Kidney capillary endothelial cell (primary cell): ENCODE results near the gene OR52B4.
"Not testable (repeated sequence)": the region's sequence is repeated elsewhere in the genome, so short reads cannot be mapped to it uniquely, and the experiment has no call there.

ENCODE experiments used
- DNase-seq: peaks from one replicate; pipeline ENCODE4 v3.0.0-alpha.2; 2018; ENCODE audit warnings: low spot score

The OR52B4 gene

DNA sequence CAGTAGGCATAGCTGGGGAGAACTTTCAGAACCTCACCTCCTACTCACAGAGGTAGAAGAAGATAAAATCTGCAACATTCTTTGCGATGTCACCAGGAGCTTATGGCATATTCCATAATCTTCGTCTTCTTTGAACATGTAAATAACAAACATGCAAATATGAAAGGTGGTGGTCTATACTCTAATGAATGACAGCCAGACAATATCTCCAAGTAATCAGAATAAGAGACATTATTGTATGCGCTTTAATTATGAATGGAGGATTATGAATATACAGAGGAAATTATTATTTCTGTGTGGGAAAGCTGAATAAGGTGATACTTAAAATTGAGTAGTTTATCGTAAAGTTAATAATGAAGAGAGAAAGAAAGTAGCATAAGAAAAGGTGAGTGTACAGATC lies at the start of gene OR52B4:
Gene OR52B4 (minus strand): TSS at position 101 of the 400 bp plus-strand sequence. CDS start 91 bp downstream, at position 10.
- DNase-seq = no peak

DNA sequence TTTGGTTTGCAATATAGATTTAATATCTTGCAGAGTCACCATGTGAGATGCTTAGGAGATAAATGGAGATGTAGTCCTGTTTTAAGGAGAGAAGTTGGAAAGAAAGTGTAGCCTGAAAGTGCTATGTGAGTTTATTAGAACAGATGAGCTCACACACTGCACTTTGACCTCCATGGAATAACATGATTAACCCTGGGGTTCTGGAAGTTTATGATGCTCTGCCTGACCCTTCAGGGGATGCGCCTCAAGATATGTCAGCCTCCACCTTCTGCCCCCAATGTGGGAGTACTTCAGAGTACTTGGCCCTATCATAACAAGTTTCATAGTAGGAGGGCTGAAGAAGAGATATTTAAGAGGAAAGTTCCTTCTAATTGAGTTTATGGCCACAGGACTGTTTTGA lies 48.6 kb upstream of the OR52B4 start:
- no peak for DNase-seq

DNA sequence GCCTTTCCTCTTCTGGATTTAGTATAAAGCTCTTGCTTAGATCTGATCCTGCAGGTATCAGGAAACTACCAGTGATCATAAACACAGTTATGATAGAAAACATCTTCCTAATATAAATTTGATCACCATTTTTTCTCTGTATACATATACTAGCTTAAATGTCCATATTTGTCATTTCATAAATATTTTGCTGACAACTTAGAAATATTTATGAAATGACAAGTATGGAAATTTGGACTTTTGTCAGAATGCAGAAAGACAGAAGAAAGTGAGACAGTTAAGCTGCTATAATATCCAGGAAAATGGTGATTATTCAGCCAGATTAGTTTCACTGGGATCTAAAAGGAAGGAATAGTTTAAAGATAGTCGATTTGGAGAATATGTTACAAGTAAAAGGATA lies 48.1 kb upstream of the OR52B4 start:
- DNase-seq = no peak

DNA sequence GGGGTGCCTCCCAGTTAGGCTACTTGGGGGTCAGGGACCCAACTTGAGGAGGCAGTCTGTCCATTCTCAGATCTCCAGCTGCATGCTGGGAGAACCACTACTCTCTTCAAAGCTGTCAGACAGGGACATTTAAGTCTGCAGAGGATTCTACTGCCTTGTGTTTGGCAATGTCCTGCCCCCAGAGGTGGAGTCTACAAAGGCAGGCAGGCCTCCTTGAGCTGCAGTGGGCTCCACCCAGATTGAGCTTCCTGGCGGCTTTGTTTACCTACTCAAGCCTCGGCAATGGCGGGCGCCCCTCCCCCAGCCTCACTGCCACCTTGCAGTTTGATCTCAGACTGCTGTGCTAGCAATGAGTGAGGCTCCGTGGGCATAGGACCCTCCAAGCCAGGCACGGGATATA lies 38.0 kb upstream of the OR52B4 start:
- DNase-seq = not testable (repeated sequence)

DNA sequence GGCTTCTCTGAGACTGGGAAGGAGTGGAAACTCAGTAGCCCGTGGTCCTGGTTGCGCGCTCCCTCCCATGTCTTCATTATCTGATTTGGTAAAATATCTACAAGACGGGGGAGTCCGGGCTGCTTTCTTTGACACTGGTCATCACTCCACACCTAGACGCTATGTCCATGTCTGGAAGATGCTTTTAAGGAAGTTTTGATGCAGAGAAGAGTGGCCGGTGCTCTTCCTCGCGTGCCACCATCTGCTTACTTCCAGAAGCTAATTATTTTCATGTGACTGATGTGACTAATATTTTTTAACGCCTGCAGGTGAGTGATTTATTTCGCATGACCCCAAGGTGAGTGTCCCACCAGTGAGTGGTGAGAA lies 25.7 kb upstream of the OR52B4 start:
- no peak for DNase-seq

DNA sequence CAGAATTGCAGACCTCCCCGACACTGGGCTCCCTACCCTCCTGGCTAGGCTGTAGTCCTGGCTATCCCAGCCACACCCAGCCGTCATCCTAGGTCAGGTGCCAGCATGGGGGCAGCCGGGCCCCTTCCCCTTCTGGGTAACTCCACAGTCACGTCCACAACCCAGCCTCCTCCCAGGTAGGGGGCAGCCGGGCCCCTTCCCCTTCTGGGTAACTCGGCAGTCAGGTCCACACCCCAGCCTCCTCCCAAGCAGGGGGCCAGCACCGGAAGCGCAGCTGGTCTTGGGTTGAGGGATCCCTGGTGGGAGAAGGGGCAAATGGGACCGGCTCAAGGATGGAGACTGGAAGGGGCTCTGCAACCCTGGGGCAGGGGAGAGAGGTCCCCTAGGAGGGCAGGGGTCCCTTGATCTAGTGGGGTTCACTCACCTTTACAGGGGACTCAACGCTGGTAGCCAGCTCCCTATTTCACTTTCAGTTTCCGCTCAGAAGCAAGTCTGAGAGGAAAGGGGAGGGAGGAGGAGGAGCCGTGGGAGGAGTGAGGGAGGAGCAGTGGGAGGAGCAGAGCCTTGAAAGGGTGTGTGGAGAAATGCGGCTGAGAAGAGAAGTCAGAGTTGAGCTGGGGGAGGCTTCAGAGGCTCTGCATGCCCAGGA lies 25.1 kb upstream of the OR52B4 start, which contains the start of gene TRIM21:
Gene TRIM21 (minus strand): TSS at position 494 of the 649 bp plus-strand sequence. CDS start 3,293 bp downstream, outside the sequence.
- DNase-seq = peak; percentile 70

DNA sequence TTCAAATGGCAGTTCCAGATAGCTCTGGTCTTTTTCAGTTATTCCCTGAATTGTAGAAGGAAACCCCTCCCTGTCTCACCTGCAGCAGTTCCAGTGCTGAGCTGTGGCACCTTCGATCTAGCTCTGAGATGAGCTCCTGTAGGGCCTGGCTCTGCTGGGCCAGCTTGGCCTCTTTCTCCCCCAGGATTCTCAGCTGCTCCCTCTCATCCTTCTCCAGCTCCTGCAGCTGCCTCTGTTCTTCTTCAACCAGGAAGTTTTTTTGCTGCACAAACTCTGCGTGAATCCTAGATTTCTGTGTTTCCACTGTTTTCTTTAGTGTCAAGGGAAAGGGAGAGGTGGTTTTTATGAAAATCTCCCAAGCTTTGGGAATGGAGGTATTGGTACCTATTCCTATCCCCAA lies 20.0 kb upstream of the OR52B4 start:
- no peak for DNase-seq

DNA sequence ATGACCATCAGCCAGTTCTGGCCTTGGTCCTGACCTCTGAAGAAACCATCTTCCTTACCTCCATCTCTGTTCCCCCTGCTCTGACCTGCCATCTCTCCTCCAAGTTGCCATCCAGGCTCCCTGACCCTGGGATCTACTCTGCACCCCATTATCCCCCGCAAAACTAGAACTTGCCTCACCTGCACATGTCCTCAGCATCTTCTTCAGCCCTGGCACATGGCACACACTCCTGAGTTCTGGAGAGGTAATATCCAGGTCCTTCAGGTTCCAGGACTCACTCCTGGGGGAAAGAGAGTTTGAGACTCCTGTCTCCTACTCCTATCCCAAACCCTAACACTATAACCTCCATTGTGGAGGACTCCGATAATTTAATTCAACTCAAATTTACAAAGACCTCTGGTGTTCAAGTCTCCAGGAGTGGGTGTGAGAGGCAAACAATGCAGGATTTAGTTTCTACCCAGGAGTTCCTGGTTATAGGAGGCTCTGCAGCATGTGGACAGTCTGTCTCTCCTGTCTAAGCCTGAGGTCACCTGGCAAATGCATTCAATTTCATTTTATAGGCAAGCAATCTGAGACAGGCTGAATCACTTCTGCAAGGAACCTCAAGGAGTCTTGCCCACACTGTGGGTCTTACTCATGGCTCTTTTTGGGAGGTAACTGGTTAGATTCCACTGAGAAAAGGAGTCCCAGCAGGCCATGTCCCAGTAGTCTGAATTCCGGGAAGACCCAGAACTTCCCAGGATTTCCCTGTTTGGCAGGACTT lies 18.0 kb upstream of the OR52B4 start:
- DNase-seq = no peak

DNA sequence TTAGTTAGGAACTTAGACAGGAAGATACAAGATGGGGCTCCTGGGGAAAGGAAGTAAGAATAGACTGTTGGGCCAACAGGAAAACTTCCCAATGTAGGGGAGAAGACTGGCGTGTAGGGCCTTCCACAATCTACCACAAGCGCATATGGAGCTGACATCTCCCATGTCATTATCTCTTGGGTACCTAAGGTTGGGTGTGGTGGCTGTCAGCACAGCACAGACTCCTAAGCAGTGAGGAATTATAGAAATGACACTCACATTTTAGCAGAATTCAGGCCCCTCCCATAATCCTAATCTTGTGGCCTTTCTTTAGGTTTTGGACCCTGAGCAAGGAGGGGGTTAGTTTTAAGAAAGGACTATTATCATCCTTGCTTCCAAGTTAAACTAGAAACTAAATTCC lies 13.7 kb upstream of the OR52B4 start:
- no peak for DNase-seq

DNA sequence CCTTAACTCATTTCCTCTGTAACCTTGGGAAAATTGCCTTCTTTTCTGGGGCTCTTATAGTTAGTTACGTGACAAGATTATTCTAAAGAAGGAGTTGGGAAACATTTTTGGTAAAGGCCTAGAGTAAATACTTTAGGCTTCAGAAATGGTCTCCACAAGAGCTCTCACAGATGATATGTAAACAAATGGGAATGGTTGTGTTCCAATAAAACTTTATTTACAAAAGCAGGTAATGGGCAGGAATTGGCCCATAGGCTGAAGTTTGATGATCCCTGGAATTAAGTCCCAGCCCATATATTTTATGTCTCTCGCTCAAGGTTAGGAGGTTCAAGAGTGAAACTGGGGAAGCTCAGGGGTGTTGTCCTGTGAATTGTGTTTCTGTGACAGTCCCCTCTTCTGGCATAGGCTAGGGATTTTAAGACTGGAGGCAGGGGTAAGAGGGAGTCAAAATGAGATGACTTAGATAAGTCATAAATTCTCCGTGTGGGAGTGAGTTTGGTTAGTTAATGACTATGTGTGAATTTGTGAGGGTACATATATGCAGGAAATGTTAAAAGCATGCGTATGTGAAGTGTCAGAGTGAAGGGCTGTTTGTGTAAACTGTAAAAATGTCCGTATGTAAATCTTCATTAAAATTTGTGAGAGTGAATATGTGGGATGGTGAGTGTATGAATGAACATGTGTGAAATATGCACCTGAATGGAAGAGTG lies 7.4 kb upstream of the OR52B4 start:
- DNase-seq = no peak

DNA sequence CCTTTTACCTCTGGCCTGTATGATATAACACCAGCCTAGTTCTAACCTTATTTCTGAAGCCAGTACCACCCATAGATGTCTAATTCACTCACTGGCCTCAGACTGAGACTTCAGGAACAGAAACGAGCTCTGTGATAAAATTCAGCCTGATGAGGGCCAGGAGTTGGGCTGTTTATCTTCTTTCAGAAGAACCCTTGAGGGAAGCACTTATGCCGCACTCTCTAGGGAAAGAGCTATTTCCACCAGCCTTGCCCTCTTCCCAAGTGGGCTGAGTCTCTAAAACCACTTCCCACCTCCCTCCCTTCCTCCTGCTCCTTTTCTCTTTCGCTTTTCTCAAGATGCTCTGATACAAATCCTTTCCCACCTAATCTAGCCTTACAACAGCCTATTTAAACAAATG lies 2.0 kb upstream of the OR52B4 start:
- no peak for DNase-seq

DNA sequence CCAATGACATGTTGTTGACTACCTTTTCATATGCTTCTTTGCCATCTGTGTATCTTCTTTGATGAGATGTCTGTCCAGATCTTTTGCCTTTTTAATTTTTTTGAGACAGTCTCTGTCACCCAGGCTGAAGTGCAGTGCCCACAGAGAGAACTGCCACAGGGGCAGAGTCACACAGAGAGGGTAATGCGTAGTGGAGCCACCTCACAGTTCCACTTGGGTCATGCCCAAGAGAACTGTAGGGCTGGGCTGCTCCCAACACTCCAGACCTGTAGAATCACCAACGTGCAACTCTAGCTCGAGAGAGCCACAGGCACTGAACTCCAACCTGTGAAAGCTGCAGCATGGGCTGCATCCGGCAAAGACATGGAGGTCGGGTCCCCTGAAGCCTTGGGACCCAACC lies 20.0 kb downstream of the OR52B4 start:
- DNase-seq = not testable (repeated sequence)

DNA sequence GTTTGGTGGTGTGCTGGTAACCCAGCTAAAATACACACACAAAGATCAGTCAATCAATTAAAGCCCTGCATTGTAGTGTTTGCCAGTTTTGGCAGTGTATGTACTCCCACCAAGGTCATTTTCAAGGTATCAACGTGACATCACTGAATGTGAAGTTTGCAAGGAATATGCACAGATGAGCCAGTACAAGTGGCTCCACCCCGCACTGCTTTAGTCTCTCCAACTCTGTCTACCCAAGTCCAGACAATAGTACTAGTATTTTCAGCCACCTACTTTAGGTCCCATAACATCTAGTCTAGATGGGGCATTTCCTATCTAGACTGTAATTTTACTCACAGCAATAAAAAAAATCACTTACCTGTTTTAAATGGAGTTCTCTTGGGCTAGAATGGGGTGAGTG lies 22.8 kb downstream of the OR52B4 start:
- not testable (repeated sequence) for DNase-seq

DNA sequence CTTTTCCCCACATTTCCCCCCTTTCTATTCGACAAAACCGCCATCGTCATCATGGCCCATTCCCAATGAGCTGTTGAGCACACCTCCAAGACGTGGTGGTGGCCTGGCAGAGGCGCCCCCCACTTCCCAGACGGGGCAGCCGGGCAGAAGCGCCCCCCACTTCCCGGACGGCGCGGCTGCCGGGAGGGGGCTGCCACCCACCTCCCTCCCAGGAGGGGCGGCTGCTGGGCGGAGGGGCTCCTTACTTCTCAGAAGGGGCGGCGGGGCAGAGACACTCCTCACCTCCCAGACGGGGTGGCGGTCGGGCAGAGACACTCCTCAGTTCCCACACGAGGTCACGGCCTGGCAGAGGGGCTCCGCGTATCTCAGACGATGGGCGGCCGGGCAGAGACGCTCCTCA lies 33.8 kb downstream of the OR52B4 start:
- not testable (repeated sequence) for DNase-seq
